NCI-H526 treated with DMSO at 0.1 percent for 48 hours (cell line): Measurements from ENCODE around the gene TMEM143.
"Not testable (repeated sequence)": the region's sequence is repeated elsewhere in the genome, so short reads cannot be mapped to it uniquely, and the experiment has no call there.

Source experiments
- DNase-seq: peaks from one replicate; lab custom pipeline; 2025; lab: John Stamatoyannopoulos, UW

The TMEM143 gene

DNA sequence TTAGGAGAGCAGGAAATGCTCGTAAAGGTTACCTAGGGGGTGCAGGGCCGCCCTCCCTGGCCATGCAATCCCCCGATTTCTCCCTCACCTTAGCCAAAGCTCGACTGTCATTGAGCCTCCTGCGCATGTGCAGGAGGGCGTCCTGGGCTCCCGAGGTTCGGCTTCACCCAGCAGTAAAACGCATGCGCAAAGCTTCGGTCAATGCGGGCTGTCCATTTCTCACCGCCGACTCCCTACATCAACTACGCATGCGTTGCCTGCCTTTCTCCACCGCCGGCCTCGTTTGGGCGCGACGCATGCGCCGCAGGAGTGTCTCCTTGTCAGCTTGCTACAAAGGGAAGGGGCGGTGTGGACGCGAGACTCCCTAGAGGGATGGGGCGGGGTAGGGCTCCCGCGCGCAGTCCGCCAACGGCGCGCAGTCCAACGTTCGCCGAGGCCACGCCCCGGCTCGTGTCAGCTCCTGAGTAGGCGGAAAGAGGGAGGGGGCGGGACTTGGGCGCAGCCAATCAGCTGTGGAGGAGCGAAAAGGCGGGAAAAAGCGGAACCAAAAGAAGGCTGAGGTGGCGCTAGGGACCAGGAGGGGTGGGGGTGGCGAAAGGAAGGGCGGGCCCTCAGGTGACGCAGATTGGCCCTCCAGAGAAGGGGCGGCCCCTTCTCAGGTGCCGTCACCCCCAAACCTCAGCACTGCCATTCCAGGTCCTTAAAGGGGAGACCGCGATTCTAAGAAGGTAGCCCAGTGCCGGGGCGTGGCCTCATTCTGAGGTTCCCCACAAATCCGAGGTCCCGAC, at the start of gene TMEM143, which contains the start of gene SYNGR4:
TSS of gene TMEM143 (minus strand) at position 131 of the 788 bp plus-strand sequence. CDS start at position 111, 20 bp downstream.
TSS of gene SYNGR4 (plus strand) at position 558 of the 788 bp plus-strand sequence. CDS start 1,476 bp downstream, outside the sequence.
- DNase-seq: peak; percentile 98

- DNase-seq: no peak
These were observed 42.1 kb upstream of the TMEM143 start for GRCh38 chr19:48405850-48406249.

- DNase-seq: no peak
These were observed 41.4 kb upstream of the TMEM143 start for GRCh38 chr19:48405010-48405659.

DNA sequence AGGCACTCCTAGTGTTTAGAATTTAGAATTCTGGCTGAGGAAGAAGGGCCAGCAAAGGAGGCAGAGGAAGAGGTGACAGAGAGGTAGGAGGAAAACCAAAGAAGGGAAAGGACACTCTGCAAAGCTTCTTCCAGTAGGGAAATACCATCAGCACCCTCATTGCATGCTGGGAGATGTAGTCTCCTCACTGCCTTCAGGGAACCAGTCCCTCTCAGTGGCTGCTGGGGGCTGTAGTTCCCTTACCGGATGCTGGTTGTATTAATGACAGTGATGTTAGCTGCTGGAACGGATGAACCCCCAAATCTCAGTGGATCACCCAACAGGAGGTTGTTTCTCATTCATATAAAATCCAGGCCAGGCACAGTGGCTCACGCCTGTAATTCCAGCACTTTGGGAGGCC, 39.9 kb upstream of the TMEM143 start:
- DNase-seq: peak; percentile 41

DNA sequence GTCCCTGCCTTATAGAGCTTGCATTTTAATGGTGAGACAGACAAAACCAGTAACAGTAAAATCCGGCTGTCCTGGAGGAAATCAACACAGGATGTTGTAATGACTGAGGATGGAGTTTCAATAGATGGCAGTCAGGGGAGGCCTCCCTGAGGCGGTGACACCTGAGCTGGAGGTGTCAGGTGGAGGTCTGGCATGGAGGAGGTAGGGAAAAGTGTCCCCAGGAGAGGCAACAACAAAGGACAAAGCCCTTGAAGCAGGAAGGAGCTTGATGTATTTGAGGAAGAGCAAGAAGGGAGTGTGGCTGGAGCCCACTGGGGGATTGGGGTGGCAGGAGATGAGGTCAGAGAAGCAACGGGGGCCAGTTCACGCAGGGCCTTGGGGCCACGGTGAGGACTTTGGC, 37.5 kb upstream of the TMEM143 start:
- no peak for DNase-seq

GRCh38 chr19:48400018-48400742, 36.4 kb upstream of the TMEM143 start:
- DNase-seq: peak; percentile 71

GRCh38 chr19:48398375-48399235, 34.9 kb upstream of the TMEM143 start:
- DNase-seq: peak; percentile 51

DNA sequence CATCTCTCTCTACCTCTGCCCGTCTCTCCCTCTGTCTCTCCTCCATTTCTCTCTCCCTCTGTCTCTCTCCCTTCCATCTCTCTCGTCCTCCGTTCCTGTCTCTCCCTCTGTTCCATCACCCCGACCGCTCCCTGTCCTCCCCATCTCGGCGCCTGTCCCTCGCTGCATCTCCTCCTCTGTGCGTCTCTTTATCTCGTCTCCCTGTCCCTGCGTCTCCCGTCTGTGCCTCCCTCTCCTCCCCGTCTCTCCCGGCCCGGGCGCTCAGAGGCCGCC, 34.3 kb upstream of the TMEM143 start:
- DNase-seq: no peak

- DNase-seq: no peak
These were observed 33.7 kb upstream of the TMEM143 start for GRCh38 chr19:48397263-48398101.

GRCh38 chr19:48396824-48397176, 33.1 kb upstream of the TMEM143 start:
- DNase-seq: no peak

DNA sequence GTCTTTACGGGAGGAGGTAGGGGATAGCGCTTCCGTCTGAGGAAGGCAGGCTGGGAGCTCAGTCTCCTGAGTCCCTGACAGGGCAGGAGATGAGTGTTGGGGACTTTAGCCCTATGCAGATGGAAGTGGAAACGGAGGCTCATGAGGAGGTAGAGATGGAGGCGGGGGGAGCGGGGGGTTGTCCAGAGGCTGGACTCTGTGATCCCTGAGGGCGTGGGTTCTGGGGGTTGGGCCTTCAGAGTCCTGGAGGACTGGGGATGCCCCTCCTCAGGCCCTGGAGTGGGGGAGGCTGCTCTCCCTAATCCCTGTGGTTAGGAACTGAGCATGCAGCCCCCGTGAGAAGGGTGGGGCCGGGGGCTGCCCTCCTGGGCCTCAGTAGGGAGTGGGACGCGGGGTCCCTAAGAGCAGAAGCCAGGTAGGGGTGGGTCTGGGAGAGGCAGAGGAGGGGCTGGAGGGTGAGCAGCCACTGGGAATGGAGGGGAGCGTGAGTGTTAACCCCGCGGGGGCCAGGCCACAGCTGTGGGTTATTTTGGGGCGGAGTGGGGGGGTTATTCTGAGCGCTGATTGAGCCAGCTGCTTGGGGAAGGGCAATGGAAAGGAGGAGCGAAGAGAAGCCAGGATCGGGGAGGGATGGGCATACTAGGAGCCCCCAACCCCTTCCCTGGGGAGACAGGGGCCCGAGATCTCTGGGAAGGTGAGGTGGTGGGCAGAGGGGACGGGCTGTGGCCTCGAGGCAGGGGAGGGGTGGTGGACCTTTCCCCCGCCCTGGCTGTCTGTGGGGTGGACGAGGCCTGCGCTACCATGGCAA, 32.5 kb upstream of the TMEM143 start:
- no peak for DNase-seq

DNA sequence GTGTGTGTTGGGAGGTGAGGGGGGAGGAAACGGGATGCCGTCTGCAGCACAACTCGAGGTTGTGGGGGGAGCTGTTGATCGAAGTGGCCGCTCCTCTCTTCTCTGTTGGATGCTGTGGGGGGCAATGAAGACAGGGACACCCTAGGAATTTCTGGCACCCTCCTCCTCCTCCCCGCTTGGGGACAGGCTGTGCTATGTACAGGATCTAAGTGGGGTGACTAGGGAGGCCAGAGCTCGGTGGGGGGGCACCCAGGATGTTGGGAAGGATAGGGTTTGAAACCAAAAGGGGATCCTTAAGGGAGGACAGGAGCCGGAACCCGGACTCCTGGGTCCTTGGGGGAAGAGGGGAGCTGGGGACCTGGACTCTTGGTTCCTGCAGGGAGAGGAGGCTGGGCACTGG, 31.8 kb upstream of the TMEM143 start:
- DNase-seq: no peak

GRCh38 chr19:48395170-48395455, 31.4 kb upstream of the TMEM143 start:
- no peak for DNase-seq

DNA sequence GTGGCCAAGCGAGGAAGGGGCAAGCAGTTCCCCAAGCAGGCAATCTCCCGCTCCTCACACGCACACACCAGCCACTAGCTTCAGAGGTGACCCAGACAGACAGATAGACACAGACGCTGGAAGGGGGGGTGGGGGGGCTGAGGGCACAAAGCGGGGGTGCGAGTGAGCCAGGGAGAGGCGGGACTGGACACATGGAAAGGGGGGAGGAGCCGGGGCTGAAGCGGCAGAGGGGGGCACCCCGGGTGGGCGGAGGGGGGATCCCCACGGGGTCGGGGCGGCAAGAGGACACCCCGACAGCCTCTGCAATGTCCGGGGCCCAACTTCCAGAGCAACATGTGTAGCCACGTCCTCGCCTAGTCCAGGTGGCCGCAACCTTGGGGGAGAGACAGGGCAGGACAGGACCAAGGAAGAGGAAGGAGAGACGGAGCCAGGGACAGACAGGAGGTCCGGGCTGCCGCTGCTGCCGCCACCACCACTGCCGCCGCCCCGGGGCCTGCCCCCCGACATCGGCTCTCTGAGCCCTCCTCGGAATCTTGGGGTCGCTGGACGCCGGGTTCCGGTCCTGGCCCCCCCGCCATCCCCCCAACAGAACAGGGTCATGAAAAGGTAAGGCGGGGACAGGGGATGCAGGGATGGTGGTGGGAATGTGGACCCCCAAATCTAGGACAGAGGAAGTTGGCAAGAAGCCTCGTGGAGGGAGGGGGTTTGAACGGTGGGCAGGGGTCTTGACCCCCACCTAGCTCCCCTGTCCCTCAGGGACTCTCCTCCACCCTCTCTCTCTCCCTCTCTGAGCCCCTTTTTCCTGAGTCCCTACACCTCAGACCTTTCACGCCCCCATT, 30.8 kb upstream of the TMEM143 start:
- DNase-seq: no peak

- no peak for DNase-seq
These were observed 30.0 kb upstream of the TMEM143 start, which contains the start of gene GRIN2D for GRCh38 chr19:48393559-48394330. TSS of gene GRIN2D (plus strand) at chr19:48393668. CDS start at chr19:48398393, 4,725 bp downstream.

DNA sequence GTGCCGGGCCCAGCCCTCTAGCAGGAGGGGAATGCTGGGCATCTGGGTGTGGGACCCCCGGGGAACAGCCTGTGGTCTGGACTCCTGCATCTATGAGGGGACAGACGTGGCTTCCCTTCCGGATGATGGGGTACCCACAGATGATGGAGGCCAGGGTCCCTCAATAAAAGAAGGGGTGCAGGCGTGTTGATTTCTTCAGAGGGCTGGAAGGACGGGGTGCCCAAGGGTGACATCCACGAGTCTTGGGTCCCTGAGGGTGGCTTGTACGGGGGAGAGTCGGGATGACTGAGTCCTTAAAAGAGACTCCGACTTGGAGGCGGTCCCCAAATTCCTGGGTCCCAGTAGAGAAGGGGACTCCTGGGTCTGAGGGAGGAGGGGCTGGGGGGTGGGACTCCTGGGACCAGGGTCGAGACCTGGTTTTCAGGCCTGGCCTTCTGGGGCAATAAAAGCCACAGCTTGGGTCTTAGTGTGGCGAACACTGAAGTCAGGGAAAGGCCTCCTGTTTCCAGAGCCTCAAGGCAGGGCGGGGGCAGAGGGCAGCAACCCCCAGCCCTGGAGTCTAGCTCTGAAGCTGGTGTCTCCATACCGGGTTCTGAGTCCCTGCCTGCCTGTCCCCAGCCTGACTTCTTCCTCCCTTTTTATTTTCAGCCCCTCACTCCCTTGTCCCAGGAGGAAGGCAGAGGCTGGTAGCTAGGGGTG, 29.3 kb upstream of the TMEM143 start:
- no peak for DNase-seq

- not testable (repeated sequence) for DNase-seq
These were observed 28.2 kb upstream of the TMEM143 start for GRCh38 chr19:48392006-48392344.
